OCI-LY3 (cell line): Measurements from ENCODE around the gene RALY.

Source experiments
- H2AFZ ChIP-seq: fragments of 200-600, 300-600 bp; shearing (Covaris generic); 2 replicates; pipeline ENCODE4 v1.6.0; 2014; ENCODE audit warnings: antibody characterized with exemption, low read depth, low read length
- H3K27ac ChIP-seq: fragments of 200-600, 300-600 bp; sonication (generic); 2 replicates; pipeline ENCODE4 v1.5.1; 2014; ENCODE audit warnings: mild to moderate bottlenecking, low read length, moderate library complexity, mixed read lengths
- H3K27me3 ChIP-seq: fragments of 200-600, 300-600 bp; sonication (generic); 2 replicates; pipeline ENCODE4 v1.6.1; 2014; ENCODE audit warnings: low read depth, low read length, mixed read lengths
- H3K36me3 ChIP-seq: fragments of 200-600, 300-600 bp; sonication (generic); replicated peaks from 2 replicates; pipeline ENCODE3; 2014; ENCODE audit warnings: low read depth, low read length, mixed read lengths
- H3K4me1 ChIP-seq: fragments of 300-600, 200-600 bp; sonication (generic); 2 replicates; pipeline ENCODE4 v1.6.1; 2014; ENCODE audit warnings: low read length, mixed read lengths
- H3K4me2 ChIP-seq: fragments of 200-600, 300-600 bp; sonication (generic); 2 replicates; pipeline ENCODE4 v1.6.1; 2014; ENCODE audit warnings: low read length, mixed read lengths
- H3K4me3 ChIP-seq: fragments of 300-600, 200-600 bp; sonication (generic); 2 replicates; pipeline ENCODE4 v1.5.1; 2014; ENCODE audit warnings: antibody characterized with exemption, mild to moderate bottlenecking, low read length, moderate library complexity
- H3K79me2 ChIP-seq: fragments of 300-600, 200-600 bp; shearing (Covaris generic); 2 replicates; pipeline ENCODE4 v1.6.1; 2014; ENCODE audit warnings: mild to moderate bottlenecking, low read length, mixed read lengths
- H3K9ac ChIP-seq: fragments of 300-600, 200-600 bp; shearing (Covaris generic); 2 replicates; pipeline ENCODE4 v1.6.0; 2014; ENCODE audit warnings: mild to moderate bottlenecking, low read length, moderate library complexity
- H3K9me3 ChIP-seq: fragments of 200-600, 300-600 bp; shearing (Covaris generic); 2 replicates; pipeline ENCODE4 v1.6.1; 2014; ENCODE audit warnings: low read length, mixed read lengths; ENCODE audit not compliant: insufficient read depth
- H4K20me1 ChIP-seq: fragments of 200-600, 300-600 bp; sonication (generic); 2 replicates; pipeline ENCODE4 v1.6.1; 2016; ENCODE audit warnings: low read length, mixed read lengths; ENCODE audit not compliant: insufficient read depth
- EZH2phosphoT487 ChIP-seq: fragments of 200-600 bp; shearing (Covaris generic); IDR thresholded peaks from 2 replicates; pipeline ENCODE4 v1.6.1; 2018; ENCODE audit warnings: antibody characterized with exemption, mixed run types, low read depth
- TF ChIP-seq, protein P1 (sequence below): fragments of 200-600, 300-600 bp; sonication (generic); IDR thresholded peaks from 2 replicates; pipeline ENCODE4 v1.5.1; 2014; ENCODE audit warnings: antibody characterized with exemption, low read length, low read depth

The RALY gene

DNA sequence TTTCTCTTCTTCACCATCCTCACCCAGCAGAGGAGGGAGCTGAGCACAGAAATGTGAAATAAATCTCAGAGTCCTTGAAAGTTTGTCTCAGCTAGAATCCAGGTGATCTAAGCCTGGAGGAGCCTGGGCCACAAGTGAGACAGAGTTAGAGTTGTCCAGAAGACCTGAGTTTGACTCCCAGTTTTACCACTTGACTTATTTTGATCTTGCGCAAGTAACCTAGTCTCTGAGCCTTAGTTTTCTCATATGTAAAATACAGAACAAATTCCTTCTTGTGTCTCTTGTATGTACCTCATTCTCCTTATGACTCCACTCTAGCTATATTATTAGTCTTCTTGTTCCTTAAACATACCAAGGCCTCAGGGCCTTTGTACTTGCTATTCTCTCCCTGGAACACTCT lies 36.7 kb downstream of the RALY start:
- no peaks in the 10 kb centered on the region for H3K9me3 ChIP-seq
- H3K79me2 ChIP-seq = peaks cover 55% of the 10 kb centered on the region
- H3K36me3 ChIP-seq = peaks cover 19% of the 10 kb centered on the region
- TF ChIP-seq, protein P1, sequence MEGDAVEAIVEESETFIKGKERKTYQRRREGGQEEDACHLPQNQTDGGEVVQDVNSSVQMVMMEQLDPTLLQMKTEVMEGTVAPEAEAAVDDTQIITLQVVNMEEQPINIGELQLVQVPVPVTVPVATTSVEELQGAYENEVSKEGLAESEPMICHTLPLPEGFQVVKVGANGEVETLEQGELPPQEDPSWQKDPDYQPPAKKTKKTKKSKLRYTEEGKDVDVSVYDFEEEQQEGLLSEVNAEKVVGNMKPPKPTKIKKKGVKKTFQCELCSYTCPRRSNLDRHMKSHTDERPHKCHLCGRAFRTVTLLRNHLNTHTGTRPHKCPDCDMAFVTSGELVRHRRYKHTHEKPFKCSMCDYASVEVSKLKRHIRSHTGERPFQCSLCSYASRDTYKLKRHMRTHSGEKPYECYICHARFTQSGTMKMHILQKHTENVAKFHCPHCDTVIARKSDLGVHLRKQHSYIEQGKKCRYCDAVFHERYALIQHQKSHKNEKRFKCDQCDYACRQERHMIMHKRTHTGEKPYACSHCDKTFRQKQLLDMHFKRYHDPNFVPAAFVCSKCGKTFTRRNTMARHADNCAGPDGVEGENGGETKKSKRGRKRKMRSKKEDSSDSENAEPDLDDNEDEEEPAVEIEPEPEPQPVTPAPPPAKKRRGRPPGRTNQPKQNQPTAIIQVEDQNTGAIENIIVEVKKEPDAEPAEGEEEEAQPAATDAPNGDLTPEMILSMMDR = no peak
- no peak for TF ChIP-seq EZH2phosphoT487
- no peaks in the 10 kb centered on the region for H3K4me1 ChIP-seq
- H4K20me1 ChIP-seq = peaks cover 63% of the 10 kb centered on the region
- no peak overlapping the region for H2AFZ ChIP-seq
- H3K4me2 ChIP-seq = no peak overlapping the region
- no peak overlapping the region for H3K9ac ChIP-seq
- no peak overlapping the region for H3K4me3 ChIP-seq
- no peak overlapping the region for H3K27ac ChIP-seq
- no peaks in the 10 kb centered on the region for H3K27me3 ChIP-seq

DNA sequence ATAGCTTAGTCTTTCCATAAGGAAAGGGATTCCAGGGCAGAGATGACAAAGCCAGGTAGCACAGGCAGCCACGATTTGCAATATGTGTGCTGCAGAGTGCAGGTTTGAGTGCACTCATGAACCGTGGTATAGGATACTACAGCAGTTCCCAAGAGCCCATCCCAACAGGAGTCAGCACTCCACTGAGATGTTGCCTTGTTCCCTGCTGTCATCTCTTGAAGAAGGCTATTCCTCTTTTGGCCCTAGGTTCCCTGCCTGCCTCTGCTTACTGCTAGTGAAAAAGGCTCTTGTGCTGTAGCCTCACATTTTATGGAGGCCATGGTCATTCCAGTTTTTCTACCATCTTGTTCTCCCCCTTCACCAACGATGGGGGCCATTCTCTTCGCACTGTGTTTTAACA lies 40.2 kb downstream of the RALY start:
- H3K27ac ChIP-seq = no peak overlapping the region
- H3K27me3 ChIP-seq = no peaks in the 10 kb centered on the region
- H3K4me1 ChIP-seq = no peaks in the 10 kb centered on the region
- no peaks in the 10 kb centered on the region for H3K9me3 ChIP-seq
- TF ChIP-seq, protein P1 = no peak
- TF ChIP-seq EZH2phosphoT487 = no peak
- no peak overlapping the region for H2AFZ ChIP-seq
- peaks cover 19% of the 10 kb centered on the region for H3K36me3 ChIP-seq
- no peak overlapping the region for H3K4me3 ChIP-seq
- peaks cover 73% of the 10 kb centered on the region for H4K20me1 ChIP-seq
- no peak overlapping the region for H3K4me2 ChIP-seq
- H3K79me2 ChIP-seq = peaks cover 59% of the 10 kb centered on the region
- H3K9ac ChIP-seq = no peak overlapping the region

- no peak for TF ChIP-seq EZH2phosphoT487
- TF ChIP-seq, protein P1 = no peak
- no peak overlapping the region for H3K4me2 ChIP-seq
- H3K9me3 ChIP-seq = no peaks in the 10 kb centered on the region
- H3K9ac ChIP-seq = no peak overlapping the region
- no peaks in the 10 kb centered on the region for H3K4me1 ChIP-seq
- H3K79me2 ChIP-seq = peaks cover 61% of the 10 kb centered on the region
- H3K27ac ChIP-seq = no peak overlapping the region
- H3K27me3 ChIP-seq = no peaks in the 10 kb centered on the region
- no peak overlapping the region for H2AFZ ChIP-seq
- peaks cover 76% of the 10 kb centered on the region for H4K20me1 ChIP-seq
- H3K36me3 ChIP-seq = peaks cover 15% of the 10 kb centered on the region
- no peak overlapping the region for H3K4me3 ChIP-seq
These were observed 43.4 kb downstream of the RALY start for GRCh38 chr20:34037121-34037520.

- Histone ChIP-seq H3K36me3 (peaks cover 12% of the 10 kb centered on the region), H3K4me3 (no peak overlapping the region), H3K79me2 (peaks cover 63% of the 10 kb centered on the region), H4K20me1 (peaks cover 80% of the 10 kb centered on the region), H3K27ac (no peak overlapping the region), H3K27me3 (no peaks in the 10 kb centered on the region), H2AFZ (no peak overlapping the region), H3K9me3 (no peaks in the 10 kb centered on the region), H3K4me1 (no peaks in the 10 kb centered on the region), H3K9ac (no peak overlapping the region), H3K4me2 (no peak overlapping the region)
- TF ChIP-seq, protein P1 = no peak
- TF ChIP-seq EZH2phosphoT487 = no peak
These were observed 44.1 kb downstream of the RALY start for GRCh38 chr20:34037767-34038166.
